ENCODE data around the gene NUDT16L1.

GRCh38 chr16:4676831-4677230, 16.5 kb upstream of the NUDT16L1 start:
- TF ChIP-seq POLR2AphosphoS5 (IDR thresholded peaks at IDR 0.05; ENCODE audit: low read depth, low read length) (no peak), POLR2A (IDR thresholded peaks at IDR 0.05; ENCODE audit: low read depth, low read length) (no peak), TAF1 (IDR thresholded peaks at IDR 0.05; ENCODE audit: borderline replicate concordance, low read depth, low read length) (no peak)

All from GM12892 (cell line).